ENCODE data around the gene TRIO.

The TRIO gene

DNA sequence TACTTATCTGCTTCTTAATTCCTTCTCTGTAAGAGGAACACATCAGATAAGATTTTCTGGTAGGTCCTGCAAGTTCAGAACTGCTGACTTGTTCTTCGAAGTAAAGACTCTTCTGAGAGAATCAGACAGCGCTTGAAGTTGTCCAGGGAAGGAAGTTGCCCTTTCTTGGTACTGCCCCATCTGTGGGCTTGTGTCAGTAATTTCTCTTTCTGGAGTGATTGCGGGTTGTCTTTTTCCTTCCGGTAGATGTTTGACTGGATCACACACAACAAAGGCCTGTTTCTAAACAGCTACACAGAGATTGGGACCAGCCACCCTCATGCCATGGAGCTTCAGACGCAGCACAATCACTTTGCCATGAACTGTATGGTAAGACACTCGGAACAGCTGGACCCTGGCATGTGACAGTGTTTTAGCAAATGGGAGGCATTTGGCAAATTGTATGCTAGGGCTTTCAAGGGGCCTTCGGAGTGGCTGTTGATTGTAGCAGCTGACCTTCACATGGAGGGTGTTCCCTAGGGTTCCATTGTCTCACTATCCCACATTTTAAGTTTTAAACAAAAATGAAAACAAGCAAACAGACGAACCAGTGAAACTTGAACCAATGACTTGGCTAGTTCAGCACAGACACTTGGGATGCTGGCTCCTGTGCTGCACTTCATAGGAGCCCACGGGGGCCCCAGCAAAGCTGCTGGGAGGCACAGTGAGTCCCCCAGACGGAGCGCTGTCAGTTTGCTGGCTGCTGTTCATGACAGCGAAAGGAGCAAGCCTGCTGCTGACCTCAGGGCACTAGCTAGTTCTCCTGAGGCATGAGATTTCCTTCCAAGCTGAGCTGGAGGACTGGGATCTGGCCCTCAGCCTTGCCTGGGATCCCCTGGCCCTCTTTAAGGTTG, 149.9 kb downstream of the TRIO start:
- TF ChIP-seq TAF1 (IDR thresholded peaks at IDR 0.05; ENCODE audit: borderline replicate concordance, insufficient read depth, low read length) (no peak), SIN3A (IDR thresholded peaks at IDR 0.05; ENCODE audit: borderline replicate concordance, insufficient read depth, low read length) (no peak), FOXP2 (optimal IDR thresholded peaks at IDR 0.05; ENCODE audit: borderline replicate concordance, extremely low read depth, extremely low read length, insufficient read depth) (no peak), POLR2AphosphoS5 (IDR thresholded peaks at IDR 0.05; ENCODE audit: low read depth, low read length) (no peak)
- TF ChIP-seq, protein P1, sequence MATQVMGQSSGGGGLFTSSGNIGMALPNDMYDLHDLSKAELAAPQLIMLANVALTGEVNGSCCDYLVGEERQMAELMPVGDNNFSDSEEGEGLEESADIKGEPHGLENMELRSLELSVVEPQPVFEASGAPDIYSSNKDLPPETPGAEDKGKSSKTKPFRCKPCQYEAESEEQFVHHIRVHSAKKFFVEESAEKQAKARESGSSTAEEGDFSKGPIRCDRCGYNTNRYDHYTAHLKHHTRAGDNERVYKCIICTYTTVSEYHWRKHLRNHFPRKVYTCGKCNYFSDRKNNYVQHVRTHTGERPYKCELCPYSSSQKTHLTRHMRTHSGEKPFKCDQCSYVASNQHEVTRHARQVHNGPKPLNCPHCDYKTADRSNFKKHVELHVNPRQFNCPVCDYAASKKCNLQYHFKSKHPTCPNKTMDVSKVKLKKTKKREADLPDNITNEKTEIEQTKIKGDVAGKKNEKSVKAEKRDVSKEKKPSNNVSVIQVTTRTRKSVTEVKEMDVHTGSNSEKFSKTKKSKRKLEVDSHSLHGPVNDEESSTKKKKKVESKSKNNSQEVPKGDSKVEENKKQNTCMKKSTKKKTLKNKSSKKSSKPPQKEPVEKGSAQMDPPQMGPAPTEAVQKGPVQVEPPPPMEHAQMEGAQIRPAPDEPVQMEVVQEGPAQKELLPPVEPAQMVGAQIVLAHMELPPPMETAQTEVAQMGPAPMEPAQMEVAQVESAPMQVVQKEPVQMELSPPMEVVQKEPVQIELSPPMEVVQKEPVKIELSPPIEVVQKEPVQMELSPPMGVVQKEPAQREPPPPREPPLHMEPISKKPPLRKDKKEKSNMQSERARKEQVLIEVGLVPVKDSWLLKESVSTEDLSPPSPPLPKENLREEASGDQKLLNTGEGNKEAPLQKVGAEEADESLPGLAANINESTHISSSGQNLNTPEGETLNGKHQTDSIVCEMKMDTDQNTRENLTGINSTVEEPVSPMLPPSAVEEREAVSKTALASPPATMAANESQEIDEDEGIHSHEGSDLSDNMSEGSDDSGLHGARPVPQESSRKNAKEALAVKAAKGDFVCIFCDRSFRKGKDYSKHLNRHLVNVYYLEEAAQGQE (IDR thresholded peaks at IDR 0.05; ENCODE audit: insufficient read depth in 1 of 2, low read depth in 2 of 2, low read length in 2 of 2) = no peak

DNA sequence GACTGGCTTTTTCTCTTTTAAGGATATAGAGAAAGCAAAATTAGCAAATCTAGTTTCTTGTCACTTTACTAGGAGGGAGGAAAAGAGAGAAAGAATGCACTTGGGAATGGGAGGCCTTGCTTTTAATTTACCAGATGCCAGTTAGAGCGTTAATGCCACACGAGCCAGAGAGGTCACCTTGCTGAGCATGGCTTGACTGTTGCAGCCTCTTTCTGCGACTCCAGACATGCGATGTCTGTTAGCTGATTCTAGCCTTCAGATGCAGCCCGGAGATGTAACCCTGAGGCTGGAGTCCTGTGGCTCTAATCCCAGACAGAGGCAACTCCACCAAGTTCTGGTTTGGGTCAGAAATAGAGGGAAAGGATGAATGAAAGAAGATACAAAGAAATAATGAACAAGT, 152.5 kb downstream of the TRIO start:
- no peak for TF ChIP-seq POLR2AphosphoS5 (IDR thresholded peaks at IDR 0.05; ENCODE audit: low read depth, low read length)
- TF ChIP-seq SIN3A (IDR thresholded peaks at IDR 0.05; ENCODE audit: borderline replicate concordance, insufficient read depth, low read length) = no peak
- TF ChIP-seq, protein P1 (IDR thresholded peaks at IDR 0.05; ENCODE audit: insufficient read depth in 1 of 2, low read depth in 2 of 2, low read length in 2 of 2) = no peak
- TF ChIP-seq TAF1 (IDR thresholded peaks at IDR 0.05; ENCODE audit: borderline replicate concordance, insufficient read depth, low read length) = no peak
- TF ChIP-seq FOXP2 (optimal IDR thresholded peaks at IDR 0.05; ENCODE audit: borderline replicate concordance, extremely low read depth, extremely low read length, insufficient read depth) = no peak

DNA sequence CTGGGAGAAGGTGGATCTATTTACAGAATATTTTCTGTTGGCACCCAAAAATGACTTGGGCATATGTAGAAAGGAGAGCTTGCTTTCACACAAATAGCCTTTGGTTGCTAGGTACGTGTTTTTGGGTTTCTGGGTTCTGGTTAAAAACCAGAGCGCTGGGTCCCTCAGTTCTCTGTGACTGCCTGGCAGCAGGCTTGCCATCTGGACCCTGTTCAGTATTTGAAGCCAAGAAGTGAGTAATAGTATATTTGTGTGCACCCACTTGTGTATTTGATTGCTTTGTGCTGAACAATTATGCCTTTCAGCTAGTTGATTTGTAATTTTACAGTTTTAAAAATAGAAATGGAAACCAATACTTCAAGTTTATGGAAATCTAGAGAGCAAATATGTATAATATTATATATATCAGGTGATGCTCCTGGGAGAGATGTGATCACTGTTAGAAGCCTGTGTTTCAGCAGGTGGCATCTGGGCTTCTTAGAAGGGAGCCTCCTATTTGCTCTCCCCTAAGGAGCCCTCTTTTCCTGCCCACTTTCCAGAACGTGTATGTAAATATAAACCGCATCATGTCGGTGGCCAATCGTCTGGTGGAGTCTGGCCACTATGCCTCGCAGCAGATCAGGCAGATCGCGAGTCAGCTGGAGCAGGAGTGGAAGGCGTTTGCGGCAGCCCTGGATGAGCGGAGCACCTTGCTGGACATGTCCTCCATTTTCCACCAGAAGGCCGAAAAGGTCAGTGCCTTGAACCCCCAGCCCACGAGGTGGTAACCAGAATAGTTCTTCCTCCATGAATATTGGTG, 153.6 kb downstream of the TRIO start:
- TF ChIP-seq POLR2AphosphoS5 (IDR thresholded peaks at IDR 0.05; ENCODE audit: low read depth, low read length) = no peak
- no peak for TF ChIP-seq TAF1 (IDR thresholded peaks at IDR 0.05; ENCODE audit: borderline replicate concordance, insufficient read depth, low read length)
- no peak for TF ChIP-seq SIN3A (IDR thresholded peaks at IDR 0.05; ENCODE audit: borderline replicate concordance, insufficient read depth, low read length)
- TF ChIP-seq FOXP2 (optimal IDR thresholded peaks at IDR 0.05; ENCODE audit: borderline replicate concordance, extremely low read depth, extremely low read length, insufficient read depth) = no peak
- TF ChIP-seq, protein P1 (IDR thresholded peaks at IDR 0.05; ENCODE audit: insufficient read depth in 1 of 2, low read depth in 2 of 2, low read length in 2 of 2) = no peak

DNA sequence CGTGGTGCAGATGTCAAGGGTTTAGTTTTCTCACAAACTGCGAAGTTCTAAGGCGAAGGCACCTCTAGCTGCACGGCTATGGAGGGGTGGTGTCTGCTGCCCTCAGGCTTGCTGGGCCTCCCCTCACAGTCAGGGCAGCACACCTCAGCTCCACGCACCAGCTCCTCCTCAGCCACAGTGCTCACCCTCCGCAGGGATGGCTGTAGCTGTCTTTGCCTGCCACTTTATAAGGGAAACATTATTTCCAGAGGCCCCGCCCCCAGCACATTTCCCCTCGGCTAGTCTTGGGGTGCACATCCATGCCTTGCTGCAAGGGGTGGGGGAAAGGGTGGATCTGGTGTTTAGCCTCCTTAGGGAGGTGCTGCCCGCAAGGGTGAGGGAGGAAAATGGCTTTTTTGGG, 154.6 kb downstream of the TRIO start:
- TF ChIP-seq, protein P1 (IDR thresholded peaks at IDR 0.05; ENCODE audit: insufficient read depth in 1 of 2, low read depth in 2 of 2, low read length in 2 of 2) = no peak
- TF ChIP-seq SIN3A (IDR thresholded peaks at IDR 0.05; ENCODE audit: borderline replicate concordance, insufficient read depth, low read length) = no peak
- no peak for TF ChIP-seq POLR2AphosphoS5 (IDR thresholded peaks at IDR 0.05; ENCODE audit: low read depth, low read length)
- no peak for TF ChIP-seq FOXP2 (optimal IDR thresholded peaks at IDR 0.05; ENCODE audit: borderline replicate concordance, extremely low read depth, extremely low read length, insufficient read depth)
- no peak for TF ChIP-seq TAF1 (IDR thresholded peaks at IDR 0.05; ENCODE audit: borderline replicate concordance, insufficient read depth, low read length)

All from PFSK-1 (cell line).